HG02623 (cell line): ENCODE measurements around the gene CCSER1.
A peak's percentile ranks its signal among the peaks of the same experiment; 100 is the strongest.

Experiments
- ATAC-seq: cut with Tn5 transposase; IDR thresholded peaks from one replicate; pipeline ENCODE4 v1.9.1; 2021; ENCODE audit warnings: moderate library complexity; ENCODE audit not compliant: unreplicated experiment

The CCSER1 gene

GRCh38 chr4:90127223-90127705 lies at the start of gene CCSER1:
Gene CCSER1, plus strand, starts transcription at chr4:90127394.
- peak; percentile 83 for ATAC-seq

GRCh38 chr4:90078440-90078839 lies 48.8 kb upstream of the CCSER1 start:
- ATAC-seq, result peak; percentile 73

GRCh38 chr4:90080116-90080515 lies 47.1 kb upstream of the CCSER1 start:
- no peak for ATAC-seq

- no peak for ATAC-seq
These were observed 45.6 kb upstream of the CCSER1 start for GRCh38 chr4:90081432-90082144.

- ATAC-seq, result no peak
These were observed 44.7 kb upstream of the CCSER1 start for GRCh38 chr4:90082449-90082848.

GRCh38 chr4:90084277-90084966 lies 42.8 kb upstream of the CCSER1 start:
- ATAC-seq, result no peak

- ATAC-seq, result no peak
These were observed 42.3 kb upstream of the CCSER1 start for GRCh38 chr4:90084967-90085295.

GRCh38 chr4:90093526-90093925 lies 33.7 kb upstream of the CCSER1 start:
- ATAC-seq, result no peak

- no peak for ATAC-seq
These were observed 32.2 kb upstream of the CCSER1 start for GRCh38 chr4:90095000-90095399.

GRCh38 chr4:90099812-90100211 lies 27.4 kb upstream of the CCSER1 start:
- ATAC-seq, result peak; percentile 56

- ATAC-seq, result no peak
These were observed 23.2 kb upstream of the CCSER1 start for GRCh38 chr4:90103991-90104390.

GRCh38 chr4:90105274-90105673 lies 21.9 kb upstream of the CCSER1 start:
- no peak for ATAC-seq

GRCh38 chr4:90112715-90113114 lies 14.5 kb upstream of the CCSER1 start:
- no peak for ATAC-seq

GRCh38 chr4:90113881-90114457 lies 13.2 kb upstream of the CCSER1 start:
- no peak for ATAC-seq

- peak; percentile 78 for ATAC-seq
These were observed 8.5 kb upstream of the CCSER1 start for GRCh38 chr4:90118527-90119195.

GRCh38 chr4:90120037-90120436 lies 7.2 kb upstream of the CCSER1 start:
- ATAC-seq, result no peak

- ATAC-seq, result no peak
These were observed 6.4 kb upstream of the CCSER1 start for GRCh38 chr4:90120815-90121214.

GRCh38 chr4:90121676-90122354 lies 5.4 kb upstream of the CCSER1 start:
- no peak for ATAC-seq

GRCh38 chr4:90122355-90122748 lies 4.8 kb upstream of the CCSER1 start:
- no peak for ATAC-seq

- no peak for ATAC-seq
These were observed 2.9 kb upstream of the CCSER1 start for GRCh38 chr4:90124276-90124675.

GRCh38 chr4:90126805-90127204 lies 389 bp upstream of the CCSER1 start:
- no peak for ATAC-seq
